WTC11 (cell line): ENCODE results near the gene CX3CR1. TPM values are rescaled to one million over a fixed set of nuclear protein-coding genes. Genes with fewer than 3 reads are reported as not detected.

Experiments used
- ATAC-seq: fragments of 200-7000 bp; cut with Tn5 transposase; 2 replicates; pipeline ENCODE4 v1.10.0; 2021; ENCODE audit warnings: mild to moderate bottlenecking, moderate library complexity
- CTCF ChIA-PET: fragments of 300-600 bp; sonication (Branson Sonifier 250); formaldehyde crosslinking; loops from one replicate; lab custom pipeline; 2021; ENCODE audit warnings: antibody characterized with exemption; lab: Charles Lee
- POLR2A ChIA-PET: fragments of 350-600 bp; sonication (Branson Sonifier 250); formaldehyde crosslinking; loops from one replicate; lab custom pipeline; 2021; ENCODE audit warnings: antibody characterized with exemption; lab: Charles Lee
- DNase-seq: peaks from one replicate; pipeline ENCODE4 v3.0.0; 2021; ENCODE audit warnings: low spot score
- H3K27ac Mint-ChIP-seq: 2 replicates; pipeline ENCODE4 v1.8.0; 2021; ENCODE audit warnings: mixed read lengths
- H3K27me3 Mint-ChIP-seq: 2 replicates; pipeline ENCODE4 v1.8.0; 2021; ENCODE audit warnings: low read depth, mild to moderate bottlenecking, moderate library complexity, mixed read lengths
- H3K36me3 Mint-ChIP-seq: 2 replicates; pipeline ENCODE4 v1.8.0; 2021; ENCODE audit warnings: mixed read lengths
- H3K4me1 Mint-ChIP-seq: 2 replicates; pipeline ENCODE4 v1.8.0; 2022; ENCODE audit warnings: mixed read lengths
- H3K4me3 Mint-ChIP-seq: 2 replicates; pipeline ENCODE4 v1.8.0; 2021; ENCODE audit warnings: mild to moderate bottlenecking, moderate library complexity, mixed read lengths
- H3K9me3 Mint-ChIP-seq: 2 replicates; pipeline ENCODE4 v1.8.0; 2021; ENCODE audit warnings: mixed read lengths
- ATF3 ChIP-seq: sonication (generic); formaldehyde crosslinking; conservative IDR thresholded peaks from 2 replicates; pipeline ENCODE4 v1.8.1; 2022; ENCODE audit warnings: mild to moderate bottlenecking, missing genetic modification reagents
- EMX1 ChIP-seq: fragments of 250-450 bp; sonication (Bioruptor Pico); IDR thresholded peaks from 2 replicates; pipeline ENCODE4 v1.8.0; 2021; ENCODE audit warnings: mild to moderate bottlenecking
- ETV6 ChIP-seq: sonication (generic); formaldehyde crosslinking; IDR thresholded peaks from 2 replicates; pipeline ENCODE4 v1.8.1; 2022; ENCODE audit warnings: mild to moderate bottlenecking, missing genetic modification reagents
- JUN ChIP-seq: sonication (generic); formaldehyde crosslinking; IDR thresholded peaks from 2 replicates; pipeline ENCODE4 v1.8.0; 2023; ENCODE audit warnings: mild to moderate bottlenecking, missing genetic modification reagents
- MAX ChIP-seq: sonication (generic); formaldehyde crosslinking; IDR thresholded peaks from 2 replicates; pipeline ENCODE4 v1.8.0; 2022; ENCODE audit warnings: mild to moderate bottlenecking, missing genetic modification reagents
- NFATC4 ChIP-seq: fragments of 250-450 bp; sonication (Bioruptor Pico); IDR thresholded peaks from 2 replicates; pipeline ENCODE4 v1.9.0; 2021; ENCODE audit warnings: mild to moderate bottlenecking
- NFYB ChIP-seq: sonication (generic); formaldehyde crosslinking; conservative IDR thresholded peaks from 2 replicates; pipeline ENCODE4 v1.8.0; 2022; ENCODE audit warnings: low read depth, missing genetic modification reagents
- OVOL2 ChIP-seq: fragments of 250-450 bp; sonication (Bioruptor Pico); IDR thresholded peaks from 2 replicates; pipeline ENCODE4 v1.9.0; 2021; ENCODE audit warnings: mild to moderate bottlenecking, borderline replicate concordance
- ZNF396 ChIP-seq: fragments of 250-450 bp; sonication (Bioruptor Pico); IDR thresholded peaks from 2 replicates; pipeline ENCODE4 v1.8.0; 2021; ENCODE audit warnings: mild to moderate bottlenecking, moderate library complexity, borderline replicate concordance
- ZNF425 ChIP-seq: fragments of 250-450 bp; sonication (Bioruptor Pico); conservative IDR thresholded peaks from 2 replicates; pipeline ENCODE4 v1.9.0; 2021; ENCODE audit warnings: mild to moderate bottlenecking
- ZNF532 ChIP-seq: fragments of 250-450 bp; sonication (Bioruptor Pico); IDR thresholded peaks from 2 replicates; pipeline ENCODE4 v1.9.0; 2021; ENCODE audit warnings: mild to moderate bottlenecking, borderline replicate concordance
- total RNA-seq: library from RNA; stranded (reverse); gene quantifications from 3 replicates; pipeline ENCODE4 v1.2.3, GENCODE V29; 2021
- TF ChIP-seq, protein P1 (sequence below): fragments of 200-600 bp; IDR thresholded peaks from 2 replicates; pipeline ENCODE4 v1.8.0; 2022; ENCODE audit warnings: antibody characterized with exemption
- TF ChIP-seq, protein P2 (sequence below): sonication (generic); formaldehyde crosslinking; IDR thresholded peaks from 2 replicates; pipeline ENCODE4 v1.8.1; 2022; ENCODE audit warnings: low read depth, mild to moderate bottlenecking, moderate library complexity, missing genetic modification reagents, borderline replicate concordance
- TF ChIP-seq, protein P3 (sequence below): sonication (generic); formaldehyde crosslinking; IDR thresholded peaks from 2 replicates; pipeline ENCODE4 v1.8.1; 2022; ENCODE audit warnings: low read depth, missing genetic modification reagents, borderline replicate concordance

The CX3CR1 gene
- total RNA-seq, 1 experiment from 2014 or later: 0.11 TPM

DNA sequence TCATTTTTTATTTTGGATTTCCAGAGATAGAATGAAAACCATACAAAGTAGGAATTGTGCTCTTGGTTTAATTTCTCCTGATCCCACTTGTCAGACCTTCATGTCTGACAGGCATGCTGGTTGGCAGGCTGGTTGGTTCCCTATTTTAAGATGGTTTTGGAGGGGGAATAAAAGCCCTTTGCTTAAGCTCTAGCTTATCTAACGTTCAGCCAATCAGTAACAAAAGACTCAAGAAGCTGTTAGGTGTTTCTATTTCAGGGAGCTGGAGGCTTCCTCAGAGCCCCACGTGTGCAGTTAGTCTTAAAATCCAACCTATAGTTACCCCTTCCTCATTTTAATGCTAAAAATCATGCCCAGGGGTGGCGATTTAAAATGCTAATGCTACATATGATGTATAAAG lies 47.0 kb downstream of the CX3CR1 start (continued):
- TF ChIP-seq ZNF532 (CRISPR knock-in tag) (no peak), JUN (CRISPR knock-in tag) (no peak), NFYB (no peak), ZNF396 (no peak), ETV6 (CRISPR knock-in tag) (no peak), MAX (CRISPR knock-in tag) (no peak), EMX1 (no peak), OVOL2 (CRISPR knock-in tag) (no peak)
- TF ChIP-seq, protein P1, sequence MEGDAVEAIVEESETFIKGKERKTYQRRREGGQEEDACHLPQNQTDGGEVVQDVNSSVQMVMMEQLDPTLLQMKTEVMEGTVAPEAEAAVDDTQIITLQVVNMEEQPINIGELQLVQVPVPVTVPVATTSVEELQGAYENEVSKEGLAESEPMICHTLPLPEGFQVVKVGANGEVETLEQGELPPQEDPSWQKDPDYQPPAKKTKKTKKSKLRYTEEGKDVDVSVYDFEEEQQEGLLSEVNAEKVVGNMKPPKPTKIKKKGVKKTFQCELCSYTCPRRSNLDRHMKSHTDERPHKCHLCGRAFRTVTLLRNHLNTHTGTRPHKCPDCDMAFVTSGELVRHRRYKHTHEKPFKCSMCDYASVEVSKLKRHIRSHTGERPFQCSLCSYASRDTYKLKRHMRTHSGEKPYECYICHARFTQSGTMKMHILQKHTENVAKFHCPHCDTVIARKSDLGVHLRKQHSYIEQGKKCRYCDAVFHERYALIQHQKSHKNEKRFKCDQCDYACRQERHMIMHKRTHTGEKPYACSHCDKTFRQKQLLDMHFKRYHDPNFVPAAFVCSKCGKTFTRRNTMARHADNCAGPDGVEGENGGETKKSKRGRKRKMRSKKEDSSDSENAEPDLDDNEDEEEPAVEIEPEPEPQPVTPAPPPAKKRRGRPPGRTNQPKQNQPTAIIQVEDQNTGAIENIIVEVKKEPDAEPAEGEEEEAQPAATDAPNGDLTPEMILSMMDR: no peak
- TF ChIP-seq, protein P2, sequence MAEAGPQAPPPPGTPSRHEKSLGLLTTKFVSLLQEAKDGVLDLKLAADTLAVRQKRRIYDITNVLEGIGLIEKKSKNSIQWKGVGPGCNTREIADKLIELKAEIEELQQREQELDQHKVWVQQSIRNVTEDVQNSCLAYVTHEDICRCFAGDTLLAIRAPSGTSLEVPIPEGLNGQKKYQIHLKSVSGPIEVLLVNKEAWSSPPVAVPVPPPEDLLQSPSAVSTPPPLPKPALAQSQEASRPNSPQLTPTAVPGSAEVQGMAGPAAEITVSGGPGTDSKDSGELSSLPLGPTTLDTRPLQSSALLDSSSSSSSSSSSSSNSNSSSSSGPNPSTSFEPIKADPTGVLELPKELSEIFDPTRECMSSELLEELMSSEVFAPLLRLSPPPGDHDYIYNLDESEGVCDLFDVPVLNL (CRISPR knock-in tag): no peak
- TF ChIP-seq, all 79 proteins: peak for 0

DNA sequence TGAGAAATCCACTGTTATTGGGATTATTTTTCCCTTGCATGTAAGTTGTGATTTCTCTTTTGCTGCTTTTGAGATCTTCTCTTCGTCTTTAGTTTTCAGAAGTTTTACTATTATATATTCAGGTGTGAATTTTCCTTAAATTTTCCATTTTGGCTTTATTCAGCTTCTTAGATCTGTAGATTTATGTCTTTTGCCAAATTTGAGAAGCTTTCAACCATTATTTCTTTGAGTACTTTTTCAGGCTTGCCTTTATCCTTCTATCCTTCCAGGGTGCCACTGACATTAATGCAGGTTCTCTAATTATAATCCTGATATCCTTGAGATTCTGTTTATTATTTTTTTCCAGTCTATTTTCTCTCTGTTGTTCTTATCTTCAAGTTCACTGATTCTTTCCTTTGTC lies 49.4 kb downstream of the CX3CR1 start:
- H3K4me1 Mint-ChIP-seq: peaks cover 4% of the 10 kb centered on the region
- H3K9me3 Mint-ChIP-seq: peaks cover 12% of the 10 kb centered on the region; the same call in 1 of the 2 replicates
- CTCF ChIA-PET: no interaction called here

More for the DNA sequence above, 49.4 kb downstream of the CX3CR1 start:
- TF ChIP-seq ZNF425 (CRISPR knock-in tag) (no peak), NFATC4 (no peak), ATF3 (no peak), JUN (CRISPR knock-in tag) (no peak)
- TF ChIP-seq, protein P3, sequence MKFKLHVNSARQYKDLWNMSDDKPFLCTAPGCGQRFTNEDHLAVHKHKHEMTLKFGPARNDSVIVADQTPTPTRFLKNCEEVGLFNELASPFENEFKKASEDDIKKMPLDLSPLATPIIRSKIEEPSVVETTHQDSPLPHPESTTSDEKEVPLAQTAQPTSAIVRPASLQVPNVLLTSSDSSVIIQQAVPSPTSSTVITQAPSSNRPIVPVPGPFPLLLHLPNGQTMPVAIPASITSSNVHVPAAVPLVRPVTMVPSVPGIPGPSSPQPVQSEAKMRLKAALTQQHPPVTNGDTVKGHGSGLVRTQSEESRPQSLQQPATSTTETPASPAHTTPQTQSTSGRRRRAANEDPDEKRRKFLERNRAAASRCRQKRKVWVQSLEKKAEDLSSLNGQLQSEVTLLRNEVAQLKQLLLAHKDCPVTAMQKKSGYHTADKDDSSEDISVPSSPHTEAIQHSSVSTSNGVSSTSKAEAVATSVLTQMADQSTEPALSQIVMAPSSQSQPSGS (CRISPR knock-in tag): no peak
- TF ChIP-seq, protein P1: no peak
- Mint-ChIP-seq H3K4me3 (no peak overlapping the region), H3K27ac (no peak overlapping the region), H3K27me3 (peaks cover 2% of the 10 kb centered on the region; the same call in 1 of the 2 replicates), H3K36me3 (no peaks in the 10 kb centered on the region)
- POLR2A ChIA-PET: no interaction called here
- DNase-seq: no peak
- ATAC-seq: no peak
